PC-3 (cell line): ENCODE measurements around the gene LAMA2. TPM values are rescaled to one million over a fixed set of nuclear protein-coding genes. Genes with fewer than 3 reads are reported as not detected.

Source experiments
- ATAC-seq: fragments of 200-7000 bp; cut with Tn5 transposase; 2 replicates; pipeline ENCODE4 v1.9.1; 2020; ENCODE audit warnings: mild to moderate bottlenecking, moderate library complexity
- BruUV-seq: library from RNA; stranded (reverse); fragments of 400-500 nt; replicated peaks from 2 replicates; lab custom pipeline; 2021; lab: Mats Ljungman, UMichigan
- CTCF ChIA-PET: fragments of 300-600 bp; sonication (Branson Sonifier 250); formaldehyde crosslinking; loops from one replicate; lab custom pipeline; 2022; ENCODE audit warnings: antibody characterized with exemption; lab: Charles Lee
- POLR2A ChIA-PET: fragments of 300-600 bp; sonication (Branson Sonifier 250); formaldehyde crosslinking; loops from one replicate; lab custom pipeline; 2022; ENCODE audit warnings: antibody characterized with exemption; ENCODE audit not compliant: unreplicated experiment; lab: Charles Lee
- DNase-seq: peaks from one replicate; pipeline ENCODE4 v3.0.0-alpha.2; 2015
- H2AFZ ChIP-seq: fragments of 300-600 bp; sonication (generic); 2 replicates; pipeline ENCODE4 v1.6.0; 2016; ENCODE audit warnings: antibody characterized with exemption, low read length
- H3F3A ChIP-seq: fragments of 300-600 bp; sonication (generic); one replicate; pipeline ENCODE4 v1.6.0; 2017; ENCODE audit warnings: antibody characterized with exemption, low read length, control low read depth, mild to moderate bottlenecking; ENCODE audit not compliant: unreplicated experiment
- H3K27ac ChIP-seq: fragments of 300-600 bp; sonication (generic); 2 replicates; pipeline ENCODE4 v1.5.1; 2016; ENCODE audit warnings: mild to moderate bottlenecking, low read length
- H3K27me3 ChIP-seq: fragments of 300-600 bp; sonication (generic); 2 replicates; pipeline ENCODE4 v1.6.1; 2016; ENCODE audit warnings: low read length, mixed read lengths
- H3K36me3 ChIP-seq: fragments of 300-600 bp; sonication (generic); 2 replicates; pipeline ENCODE4 v1.6.1; 2016; ENCODE audit warnings: low read depth, mixed run types, low read length, mixed read lengths
- H3K4me1 ChIP-seq: fragments of 300-600 bp; sonication (generic); 2 replicates; pipeline ENCODE4 v1.5.1; 2016; ENCODE audit warnings: low read length; ENCODE audit not compliant: insufficient read depth
- H3K4me2 ChIP-seq: fragments of 300-600 bp; sonication (generic); 2 replicates; pipeline ENCODE4 v1.6.0; 2016; ENCODE audit warnings: low read length
- H3K4me3 ChIP-seq: fragments of 300-600 bp; sonication (generic); 2 replicates; pipeline ENCODE4 v1.5.1; 2016; ENCODE audit warnings: mild to moderate bottlenecking, low read length, mixed read lengths
- H3K79me2 ChIP-seq: fragments of 300-600 bp; sonication (generic); 2 replicates; pipeline ENCODE4 v1.6.1; 2017; ENCODE audit warnings: low read length, mixed read lengths
- H3K9ac ChIP-seq: fragments of 300-600 bp; sonication (generic); 2 replicates; pipeline ENCODE4 v1.6.0; 2016; ENCODE audit warnings: mild to moderate bottlenecking, low read length
- H3K9me2 ChIP-seq: fragments of 300-600 bp; sonication (generic); replicated peaks from 2 replicates; pipeline ENCODE4 v1.6.1; 2016; ENCODE audit warnings: mixed run types, low read length, mixed read lengths
- H3K9me3 ChIP-seq: fragments of 300-600 bp; sonication (generic); 2 replicates; pipeline ENCODE4 v1.6.1; 2016; ENCODE audit warnings: low read length, mixed read lengths
- H4K20me1 ChIP-seq: fragments of 300-600 bp; sonication (generic); 2 replicates; pipeline ENCODE4 v1.6.1; 2016; ENCODE audit warnings: low read length, mixed read lengths
- CTCF ChIP-seq: fragments of 300-600 bp; sonication (generic); conservative IDR thresholded peaks from 2 replicates; pipeline ENCODE4 v1.5.1; 2017; ENCODE audit warnings: antibody characterized with exemption, low read depth, mild to moderate bottlenecking, low read length
- EZH2 ChIP-seq: fragments of 300-600 bp; sonication (generic); IDR thresholded peaks from one replicate; pipeline ENCODE4 v1.6.1; 2017; ENCODE audit warnings: antibody characterized with exemption, mild to moderate bottlenecking, low read length; ENCODE audit not compliant: unreplicated experiment
- EZH2phosphoT487 ChIP-seq: fragments of 300-600 bp; sonication (generic); IDR thresholded peaks from 2 replicates; pipeline ENCODE4 v1.6.1; 2018; ENCODE audit warnings: mild to moderate bottlenecking, antibody characterized with exemption, low read length, borderline replicate concordance
- intact Hi-C: fragments of 100-400 bp; cut with micrococcal nuclease; formaldehyde crosslinking; loops from 2 replicates; pipeline ENCODE4 v1.9.0; 2023
- total RNA-seq: library from RNA; depleted of rRNA; stranded (reverse); fragments of >200 nt; gene quantifications from 2 replicates; pipeline ENCODE4 v1.2.3, GENCODE V29; 2014

The LAMA2 gene
- total RNA-seq, 1 experiment from 2014 or later = 0.22 TPM

- intact Hi-C loops = loop anchor here (2.0 to 10.0 kb wide), 5 partner anchors 173 to 446 kb away; partner anchors contain the start of gene TMEM244
- Histone ChIP-seq H3K9ac (peak overlapping the region; percentile 98), H3K79me2 (no peaks in the 10 kb centered on the region), H4K20me1 (no peaks in the 10 kb centered on the region), H3K4me1 (peaks cover 56% of the 10 kb centered on the region), H3K4me3 (peak overlapping the region; percentile 68; the same call in 1 of the 2 replicates), H3K9me2 (no peaks in the 10 kb centered on the region), H3K27me3 (no peaks in the 10 kb centered on the region), H3K27ac (peak overlapping the region; percentile 100), H3K9me3 (no peaks in the 10 kb centered on the region), H3K4me2 (peak overlapping the region; percentile 97), H3K36me3 (no peaks in the 10 kb centered on the region), H2AFZ (no peak overlapping the region), H3F3A (peaks cover 3% of the 10 kb centered on the region)
- CTCF ChIA-PET = no interaction called here
- no peak for TF ChIP-seq EZH2
- no peak for TF ChIP-seq CTCF
- no peak for TF ChIP-seq EZH2phosphoT487
- ATAC-seq (peak; percentile 8; the same call in 1 of the 2 replicates), DNase-seq (peak; percentile 52)
- POLR2A ChIA-PET = interaction anchor here (0.5 kb wide), 1 partner anchor 151 kb away, joined by 8 read pairs; no protein-coding TSS in a partner anchor
- BruUV-seq = no TSS peak
These were observed 608.5 kb downstream of the LAMA2 start for GRCh38 chr6:129491436-129491835.

- H3K4me2 ChIP-seq = peak overlapping the region; percentile 97; the same call in 1 of the 2 replicates
- TF ChIP-seq CTCF = no peak
- TF ChIP-seq EZH2phosphoT487 = no peak
- no peak for TF ChIP-seq EZH2
- no peaks in the 10 kb centered on the region for H3K9me2 ChIP-seq
- ChIA-PET CTCF (no interaction called here), POLR2A (no interaction called here)
- no peaks in the 10 kb centered on the region for H4K20me1 ChIP-seq
- no peak overlapping the region for H3K4me3 ChIP-seq
- no peaks in the 10 kb centered on the region for H3K9me3 ChIP-seq
- peak overlapping the region; percentile 98; the same call in 1 of the 2 replicates for H3K9ac ChIP-seq
- no peak for ATAC-seq
- intact Hi-C loops = loop anchor here (5.0 to 10.0 kb wide), 3 partner anchors 183 to 445 kb away; partner anchors contain the start of gene TMEM244
- H2AFZ ChIP-seq = no peak overlapping the region
- no peaks in the 10 kb centered on the region for H3K27me3 ChIP-seq
- H3K36me3 ChIP-seq = no peaks in the 10 kb centered on the region
- H3K27ac ChIP-seq = peak overlapping the region; percentile 100
- BruUV-seq = no TSS peak
- peaks cover 3% of the 10 kb centered on the region for H3F3A ChIP-seq
- no peak for DNase-seq
- peaks cover 56% of the 10 kb centered on the region for H3K4me1 ChIP-seq
- H3K79me2 ChIP-seq = no peaks in the 10 kb centered on the region
These were observed 609.3 kb downstream of the LAMA2 start for GRCh38 chr6:129492260-129492659.

GRCh38 chr6:129493354-129493902 lies 610.5 kb downstream of the LAMA2 start:
- BruUV-seq = no TSS peak
- no peaks in the 10 kb centered on the region for H3K27me3 ChIP-seq
- H3K4me3 ChIP-seq = no peak overlapping the region
- H3K27ac ChIP-seq = peak overlapping the region; percentile 100
- no peak overlapping the region for H2AFZ ChIP-seq
- H3K79me2 ChIP-seq = no peaks in the 10 kb centered on the region
- no peak overlapping the region for H3K9ac ChIP-seq
- no peaks in the 10 kb centered on the region for H3K9me2 ChIP-seq
- no peak for TF ChIP-seq EZH2
- no peak for TF ChIP-seq EZH2phosphoT487
- no peak for TF ChIP-seq CTCF
- POLR2A ChIA-PET = interaction anchor here (0.6 kb wide), 1 partner anchor 285 kb away, joined by 4 read pairs; no protein-coding TSS in a partner anchor
- no peaks in the 10 kb centered on the region for H3K9me3 ChIP-seq
- ATAC-seq (peak; percentile 11), DNase-seq (peak; percentile 67)
- no peaks in the 10 kb centered on the region for H4K20me1 ChIP-seq
- H3K4me2 ChIP-seq = peak overlapping the region; percentile 39
- CTCF ChIA-PET = no interaction called here
- H3F3A ChIP-seq = peaks cover 3% of the 10 kb centered on the region
- intact Hi-C loops = loop anchor here (5.0 to 10.0 kb wide), 3 partner anchors 181 to 444 kb away; partner anchors contain the start of gene TMEM244
- no peaks in the 10 kb centered on the region for H3K36me3 ChIP-seq
- H3K4me1 ChIP-seq = peaks cover 67% of the 10 kb centered on the region
